NB4 (cell line): Measurements from ENCODE around the gene ST8SIA1.

Experiments used
- MYC ChIP-seq: IDR thresholded peaks from 2 replicates; pipeline ENCODE4 v1.6.1; 2011; ENCODE audit warnings: low read depth, low read length
- POLR2A ChIP-seq: IDR thresholded peaks from 2 replicates; pipeline ENCODE4 v1.6.1; 2011; ENCODE audit warnings: mild to moderate bottlenecking; ENCODE audit not compliant: insufficient read length; ENCODE audit errors: extremely low read depth
- TF ChIP-seq, protein P1 (sequence below): IDR thresholded peaks from one replicate; pipeline ENCODE4 v1.5.1; 2012; ENCODE audit warnings: low read depth, low read length
- TF ChIP-seq, protein P2 (sequence below): IDR thresholded peaks from 2 replicates; pipeline ENCODE4 v1.6.1; 2011; ENCODE audit warnings: low read depth, low read length

DNA sequence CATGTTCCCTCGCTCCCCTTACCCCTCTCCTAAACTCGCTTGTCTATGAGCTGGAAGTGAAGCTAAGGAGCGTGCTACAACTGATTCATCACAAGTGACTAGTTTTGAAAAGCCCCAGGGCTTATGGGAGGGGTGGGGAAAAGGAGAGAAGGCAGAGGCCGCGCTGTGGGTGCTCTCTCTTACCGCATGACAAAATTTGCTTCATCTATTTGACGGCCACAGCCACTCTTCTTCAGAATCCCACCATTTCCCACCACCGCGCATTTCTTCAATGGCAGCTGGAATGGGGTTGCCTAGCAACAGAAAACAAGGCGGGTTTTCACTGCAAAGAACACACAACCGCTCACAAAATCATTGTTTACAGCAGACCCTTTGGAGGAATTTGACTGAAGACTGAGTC is 79.4 kb downstream of the ST8SIA1 start:
- TF ChIP-seq, protein P1, sequence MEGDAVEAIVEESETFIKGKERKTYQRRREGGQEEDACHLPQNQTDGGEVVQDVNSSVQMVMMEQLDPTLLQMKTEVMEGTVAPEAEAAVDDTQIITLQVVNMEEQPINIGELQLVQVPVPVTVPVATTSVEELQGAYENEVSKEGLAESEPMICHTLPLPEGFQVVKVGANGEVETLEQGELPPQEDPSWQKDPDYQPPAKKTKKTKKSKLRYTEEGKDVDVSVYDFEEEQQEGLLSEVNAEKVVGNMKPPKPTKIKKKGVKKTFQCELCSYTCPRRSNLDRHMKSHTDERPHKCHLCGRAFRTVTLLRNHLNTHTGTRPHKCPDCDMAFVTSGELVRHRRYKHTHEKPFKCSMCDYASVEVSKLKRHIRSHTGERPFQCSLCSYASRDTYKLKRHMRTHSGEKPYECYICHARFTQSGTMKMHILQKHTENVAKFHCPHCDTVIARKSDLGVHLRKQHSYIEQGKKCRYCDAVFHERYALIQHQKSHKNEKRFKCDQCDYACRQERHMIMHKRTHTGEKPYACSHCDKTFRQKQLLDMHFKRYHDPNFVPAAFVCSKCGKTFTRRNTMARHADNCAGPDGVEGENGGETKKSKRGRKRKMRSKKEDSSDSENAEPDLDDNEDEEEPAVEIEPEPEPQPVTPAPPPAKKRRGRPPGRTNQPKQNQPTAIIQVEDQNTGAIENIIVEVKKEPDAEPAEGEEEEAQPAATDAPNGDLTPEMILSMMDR: no peak
- TF ChIP-seq, protein P2, sequence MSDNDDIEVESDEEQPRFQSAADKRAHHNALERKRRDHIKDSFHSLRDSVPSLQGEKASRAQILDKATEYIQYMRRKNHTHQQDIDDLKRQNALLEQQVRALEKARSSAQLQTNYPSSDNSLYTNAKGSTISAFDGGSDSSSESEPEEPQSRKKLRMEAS: no peak
- TF ChIP-seq POLR2A (no peak), MYC (no peak)
